AG04450 (cell line): ENCODE measurements around the gene ZDHHC3. TPM values are rescaled to one million over a fixed set of nuclear protein-coding genes. Genes with fewer than 3 reads are reported as not detected.

Experiments
- CTCF ChIA-PET: fragments of 300-600, 350-600 bp; formaldehyde crosslinking; extraction: SDS; loops from one replicate; lab custom pipeline; 2022; ENCODE audit warnings: antibody characterized with exemption, inconsistent platforms; lab: Charles Lee
- POLR2A ChIA-PET: fragments of 350-600 bp; formaldehyde crosslinking; extraction: SDS; loops from one replicate; lab custom pipeline; 2021; ENCODE audit warnings: antibody characterized with exemption, inconsistent platforms; lab: Yijun Ruan, JAX
- DNase-seq: peaks from one replicate; pipeline ENCODE4 v3.0.0-alpha.2; 2011; ENCODE audit warnings: low read depth, low spot score
- H3K27ac ChIP-seq: one replicate; pipeline ENCODE4 v1.5.1; 2012; ENCODE audit warnings: low read depth, low read length, control low read depth
- H3K27me3 ChIP-seq: one replicate; pipeline ENCODE4 v1.6.0; 2012; ENCODE audit warnings: low read length; ENCODE audit not compliant: control insufficient read depth, insufficient read depth
- H3K4me3 ChIP-seq: 2 replicates; pipeline ENCODE4 v1.5.1; 2011; ENCODE audit warnings: mild to moderate bottlenecking, low read depth, low read length, control low read depth
- H3K9me3 ChIP-seq: 2 replicates; pipeline ENCODE4 v1.5.1; 2012; ENCODE audit warnings: low read length; ENCODE audit not compliant: control insufficient read depth, insufficient read depth
- CTCF ChIP-seq: IDR thresholded peaks from 2 replicates; pipeline ENCODE4 v1.5.1; 2011; ENCODE audit warnings: low read depth, low read length, control low read depth, inconsistent platforms
- polyA plus RNA-seq: library from polyadenylated mRNA; depleted of rRNA; stranded (reverse); fragments of >200 nt; gene quantifications from 2 replicates; pipeline ENCODE4 v1.2.3, GENCODE V29; 2011

ZDHHC3 gene
- polyA plus RNA-seq, 1 experiment = 92.7 TPM

GRCh38 chr3:44929782-44930181 is 46.2 kb downstream of the ZDHHC3 start:
- ChIA-PET CTCF (no interaction called here), POLR2A (no interaction called here)
- H3K27me3 ChIP-seq = no peaks in the 10 kb centered on the region
- no peak overlapping the region for H3K4me3 ChIP-seq
- DNase-seq = no peak
- TF ChIP-seq CTCF = no peak
- H3K27ac ChIP-seq = no peak overlapping the region
- H3K9me3 ChIP-seq = no peaks in the 10 kb centered on the region

- POLR2A ChIA-PET = no interaction called here
- DNase-seq = no peak
- Histone ChIP-seq H3K9me3 (no peaks in the 10 kb centered on the region), H3K27ac (no peak overlapping the region), H3K4me3 (no peak overlapping the region), H3K27me3 (no peaks in the 10 kb centered on the region)
- TF ChIP-seq CTCF = no peak
- CTCF ChIA-PET = no interaction called here
Observed at GRCh38 chr3:44927371-44927770, 48.6 kb downstream of the ZDHHC3 start.

- no peak for DNase-seq
- no peak overlapping the region for H3K4me3 ChIP-seq
- no peaks in the 10 kb centered on the region for H3K27me3 ChIP-seq
- no peaks in the 10 kb centered on the region for H3K9me3 ChIP-seq
- ChIA-PET POLR2A (no interaction called here), CTCF (no interaction called here)
- H3K27ac ChIP-seq = no peak overlapping the region
- TF ChIP-seq CTCF = no peak
Observed at GRCh38 chr3:44926921-44927320, 49.1 kb downstream of the ZDHHC3 start.

- no peak for DNase-seq
- no peak for TF ChIP-seq CTCF
Observed at GRCh38 chr3:44926172-44926571, 49.8 kb downstream of the ZDHHC3 start.

GRCh38 chr3:44924457-44925084 is 51.4 kb downstream of the ZDHHC3 start:
- Histone ChIP-seq H3K27me3 (no peaks in the 10 kb centered on the region), H3K9me3 (no peaks in the 10 kb centered on the region), H3K4me3 (no peak overlapping the region), H3K27ac (no peak overlapping the region)
- ChIA-PET POLR2A (no interaction called here), CTCF (interaction anchor here (3.5 kb wide), 1 partner anchor 11 kb away, joined by 28 read pairs; no protein-coding TSS in a partner anchor)
- TF ChIP-seq CTCF = no peak
- no peak for DNase-seq

More at GRCh38 chr3:44926172-44926571, 49.8 kb downstream of the ZDHHC3 start:
- Histone ChIP-seq H3K4me3 (no peak overlapping the region), H3K27ac (no peak overlapping the region), H3K9me3 (no peaks in the 10 kb centered on the region), H3K27me3 (no peaks in the 10 kb centered on the region)
- ChIA-PET CTCF (interaction anchor here (3.5 kb wide), 1 partner anchor 12 kb away, joined by 28 read pairs; no protein-coding TSS in a partner anchor), POLR2A (no interaction called here)
